ENCODE data around the gene SFT2D1.

The SFT2D1 gene

GRCh38 chr6:166307082-166308032, 35.0 kb downstream of the SFT2D1 start:
- no peak overlapping the region for H3K4me3 ChIP-seq (replicated peaks; ENCODE audit: low read depth, low read length)
- TF ChIP-seq CTCF (IDR thresholded peaks at IDR 0.05; ENCODE audit: low read length, missing control alignments): no peak
- DNase-seq (ENCODE audit: low read depth): no peak

- H3K4me3 ChIP-seq (replicated peaks; ENCODE audit: low read depth, low read length): no peak overlapping the region
- no peak for DNase-seq (ENCODE audit: low read depth)
- TF ChIP-seq CTCF (IDR thresholded peaks at IDR 0.05; ENCODE audit: low read length, missing control alignments): no peak
Observed at GRCh38 chr6:166306378-166307081, 35.8 kb downstream of the SFT2D1 start.

- no peak for TF ChIP-seq CTCF (IDR thresholded peaks at IDR 0.05; ENCODE audit: low read length, missing control alignments)
- DNase-seq (ENCODE audit: low read depth): no peak
- H3K4me3 ChIP-seq (replicated peaks; ENCODE audit: low read depth, low read length): no peak overlapping the region
Observed at GRCh38 chr6:166305562-166306117, 36.7 kb downstream of the SFT2D1 start.

GRCh38 chr6:166304106-166304505, 38.2 kb downstream of the SFT2D1 start:
- no peak for TF ChIP-seq CTCF (IDR thresholded peaks at IDR 0.05; ENCODE audit: low read length, missing control alignments)
- no peak overlapping the region for H3K4me3 ChIP-seq (replicated peaks; ENCODE audit: low read depth, low read length)
- no peak for DNase-seq (ENCODE audit: low read depth)

GRCh38 chr6:166301611-166302529, 40.5 kb downstream of the SFT2D1 start:
- no peak for TF ChIP-seq CTCF (IDR thresholded peaks at IDR 0.05; ENCODE audit: low read length, missing control alignments)
- H3K4me3 ChIP-seq (replicated peaks; ENCODE audit: low read depth, low read length): no peak overlapping the region
- DNase-seq (ENCODE audit: low read depth): no peak

- no peak for TF ChIP-seq CTCF (IDR thresholded peaks at IDR 0.05; ENCODE audit: low read length, missing control alignments)
- H3K4me3 ChIP-seq (replicated peaks; ENCODE audit: low read depth, low read length): no peak overlapping the region
- DNase-seq (ENCODE audit: low read depth): no peak
Observed at GRCh38 chr6:166300357-166300987, 41.9 kb downstream of the SFT2D1 start.

Measured in fibroblast of pulmonary artery (primary cell).